OCI-LY1 (cell line): ENCODE data around the gene RAI14.

ENCODE experiments used
- EZH2 ChIP-seq: fragments of 200-600 bp; sonication (generic), shearing (Covaris generic); IDR thresholded peaks from 2 replicates; pipeline ENCODE4 v1.8.0; 2017; ENCODE audit warnings: borderline replicate concordance, mixed run types, mild to moderate bottlenecking, antibody characterized with exemption, low read length, moderate library complexity, mixed read lengths
- TF ChIP-seq, protein P1 (sequence below): fragments of 200-600 bp; sonication (generic), shearing (Covaris generic); IDR thresholded peaks from 2 replicates; pipeline ENCODE4 v1.5.1; 2017; ENCODE audit warnings: mild to moderate bottlenecking, antibody characterized with exemption, low read length, moderate library complexity, mixed read lengths

DNA sequence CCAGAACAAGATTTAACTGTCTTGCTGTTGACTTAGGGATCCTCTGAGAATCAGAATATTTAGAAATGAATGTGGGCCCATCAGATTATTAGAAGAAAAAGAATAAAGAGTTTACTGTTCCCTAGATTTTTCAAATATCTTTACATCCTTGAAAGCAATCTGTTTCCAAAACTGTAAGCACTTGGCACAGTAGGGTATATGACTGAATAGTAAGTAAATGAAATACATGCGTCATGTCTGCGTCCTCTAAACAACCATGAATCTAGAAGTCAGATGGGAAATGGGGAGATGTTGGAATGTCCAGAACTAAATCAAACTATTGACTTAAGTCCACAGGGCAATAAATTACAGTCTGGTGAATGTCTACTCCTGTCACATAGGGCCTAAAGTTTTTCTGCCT, 209.0 kb downstream of the RAI14 start:
- no peak for TF ChIP-seq EZH2
- TF ChIP-seq, protein P1, sequence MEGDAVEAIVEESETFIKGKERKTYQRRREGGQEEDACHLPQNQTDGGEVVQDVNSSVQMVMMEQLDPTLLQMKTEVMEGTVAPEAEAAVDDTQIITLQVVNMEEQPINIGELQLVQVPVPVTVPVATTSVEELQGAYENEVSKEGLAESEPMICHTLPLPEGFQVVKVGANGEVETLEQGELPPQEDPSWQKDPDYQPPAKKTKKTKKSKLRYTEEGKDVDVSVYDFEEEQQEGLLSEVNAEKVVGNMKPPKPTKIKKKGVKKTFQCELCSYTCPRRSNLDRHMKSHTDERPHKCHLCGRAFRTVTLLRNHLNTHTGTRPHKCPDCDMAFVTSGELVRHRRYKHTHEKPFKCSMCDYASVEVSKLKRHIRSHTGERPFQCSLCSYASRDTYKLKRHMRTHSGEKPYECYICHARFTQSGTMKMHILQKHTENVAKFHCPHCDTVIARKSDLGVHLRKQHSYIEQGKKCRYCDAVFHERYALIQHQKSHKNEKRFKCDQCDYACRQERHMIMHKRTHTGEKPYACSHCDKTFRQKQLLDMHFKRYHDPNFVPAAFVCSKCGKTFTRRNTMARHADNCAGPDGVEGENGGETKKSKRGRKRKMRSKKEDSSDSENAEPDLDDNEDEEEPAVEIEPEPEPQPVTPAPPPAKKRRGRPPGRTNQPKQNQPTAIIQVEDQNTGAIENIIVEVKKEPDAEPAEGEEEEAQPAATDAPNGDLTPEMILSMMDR = no peak
